ENCODE measurements around the gene RNF220.

Gene RNF220

DNA sequence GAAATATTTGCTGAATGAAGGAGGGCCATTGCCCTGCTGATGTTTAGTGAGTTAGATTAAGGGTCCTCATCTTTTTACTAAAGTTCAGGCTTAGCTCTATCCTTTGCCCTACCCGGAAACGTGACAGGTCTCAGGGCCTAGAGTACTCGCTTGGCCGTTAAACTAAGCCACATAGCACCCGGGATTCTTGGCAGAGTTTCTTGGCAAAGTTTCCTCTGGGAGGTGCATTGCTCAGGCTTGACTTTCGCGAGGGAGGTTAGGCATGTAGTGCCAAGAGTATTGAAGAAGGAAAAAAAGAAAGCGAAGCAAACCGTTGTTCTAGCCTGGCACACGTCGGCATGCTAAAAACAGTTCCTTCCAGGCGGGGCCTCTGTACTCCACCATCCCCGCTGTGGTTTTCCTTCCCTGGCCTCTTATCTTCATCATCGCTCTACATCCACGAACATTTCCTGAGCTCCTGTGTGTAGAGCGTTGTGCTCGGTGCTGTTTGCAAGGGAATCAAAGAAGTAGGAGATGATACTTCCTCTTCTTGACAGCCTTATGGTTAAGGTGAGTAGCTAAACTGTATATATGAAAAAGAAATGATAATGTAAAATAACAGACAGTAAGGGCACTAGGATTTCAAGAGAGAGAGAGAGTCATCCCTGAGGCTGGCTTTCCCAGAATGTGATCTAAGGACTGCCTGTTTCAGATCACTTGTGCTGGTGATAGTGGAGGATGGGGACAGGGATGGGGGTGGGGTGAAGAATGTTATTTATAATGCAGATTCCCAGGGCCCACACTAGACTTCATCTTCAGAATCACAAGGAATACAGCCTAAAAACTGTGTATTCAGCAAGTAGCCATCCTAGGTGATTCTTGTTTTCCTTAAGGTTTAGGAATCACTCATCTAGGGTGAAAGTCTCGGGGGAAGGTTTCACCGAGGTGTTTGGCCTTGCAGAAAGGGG, 18.8 kb downstream of the RNF220 start:
- peaks cover 5% of the 10 kb centered on the region; the same call in 1 of the 2 replicates for H3K27me3 ChIP-seq (ENCODE audit: insufficient read depth, low read length)
- H3K9ac ChIP-seq (ENCODE audit: low read length) = no peak overlapping the region
- H3K9me3 ChIP-seq (ENCODE audit: low read length) = no peaks in the 10 kb centered on the region
- no peaks in the 10 kb centered on the region for H4K20me1 ChIP-seq (ENCODE audit: insufficient read depth, low read length)
- no peaks in the 10 kb centered on the region for H3K4me1 ChIP-seq (ENCODE audit: insufficient read depth, low read length, severe bottlenecking)
- no peak overlapping the region for H3K4me3 ChIP-seq (ENCODE audit: low read depth, low read length, poor library complexity, severe bottlenecking)
- H3K36me3 ChIP-seq (ENCODE audit: insufficient read depth, low read length) = no peaks in the 10 kb centered on the region
- no peaks in the 10 kb centered on the region for H3F3A ChIP-seq (ENCODE audit: insufficient read depth, low read length)
- no peaks in the 10 kb centered on the region for H3K79me2 ChIP-seq (ENCODE audit: insufficient read depth, low read length)
- TF ChIP-seq EZH2 (IDR thresholded peaks at IDR 0.05; ENCODE audit: borderline replicate concordance, low read length) (no peak), CTCF (IDR thresholded peaks at IDR 0.05; ENCODE audit: low read length) (no peak)
- H3K4me2 ChIP-seq (ENCODE audit: low read length) = no peak overlapping the region
- H3K27ac ChIP-seq (ENCODE audit: low read depth, low read length, poor library complexity, severe bottlenecking) = no peak overlapping the region
- H2AFZ ChIP-seq (ENCODE audit: low read length) = no peak overlapping the region
- H3K9me2 ChIP-seq (ENCODE audit: low read depth, low read length) = no peaks in the 10 kb centered on the region

GRCh38 chr1:44424747-44425146, 19.7 kb downstream of the RNF220 start:
- Histone ChIP-seq H3K4me2 (ENCODE audit: low read length) (no peak overlapping the region), H3K4me3 (ENCODE audit: low read depth, low read length, poor library complexity, severe bottlenecking) (no peak overlapping the region), H3K9me3 (ENCODE audit: low read length) (no peaks in the 10 kb centered on the region), H4K20me1 (ENCODE audit: insufficient read depth, low read length) (no peaks in the 10 kb centered on the region), H3F3A (ENCODE audit: insufficient read depth, low read length) (no peaks in the 10 kb centered on the region), H3K9ac (ENCODE audit: low read length) (no peak overlapping the region), H2AFZ (ENCODE audit: low read length) (no peak overlapping the region), H3K4me1 (ENCODE audit: insufficient read depth, low read length, severe bottlenecking) (no peaks in the 10 kb centered on the region), H3K9me2 (ENCODE audit: low read depth, low read length) (no peaks in the 10 kb centered on the region), H3K27ac (ENCODE audit: low read depth, low read length, poor library complexity, severe bottlenecking) (no peak overlapping the region), H3K79me2 (ENCODE audit: insufficient read depth, low read length) (no peaks in the 10 kb centered on the region), H3K27me3 (ENCODE audit: insufficient read depth, low read length) (peaks cover 5% of the 10 kb centered on the region; the same call in 1 of the 2 replicates), H3K36me3 (ENCODE audit: insufficient read depth, low read length) (no peaks in the 10 kb centered on the region)
- TF ChIP-seq CTCF (IDR thresholded peaks at IDR 0.05; ENCODE audit: low read length) = no peak
- TF ChIP-seq EZH2 (IDR thresholded peaks at IDR 0.05; ENCODE audit: borderline replicate concordance, low read length) = no peak

DNA sequence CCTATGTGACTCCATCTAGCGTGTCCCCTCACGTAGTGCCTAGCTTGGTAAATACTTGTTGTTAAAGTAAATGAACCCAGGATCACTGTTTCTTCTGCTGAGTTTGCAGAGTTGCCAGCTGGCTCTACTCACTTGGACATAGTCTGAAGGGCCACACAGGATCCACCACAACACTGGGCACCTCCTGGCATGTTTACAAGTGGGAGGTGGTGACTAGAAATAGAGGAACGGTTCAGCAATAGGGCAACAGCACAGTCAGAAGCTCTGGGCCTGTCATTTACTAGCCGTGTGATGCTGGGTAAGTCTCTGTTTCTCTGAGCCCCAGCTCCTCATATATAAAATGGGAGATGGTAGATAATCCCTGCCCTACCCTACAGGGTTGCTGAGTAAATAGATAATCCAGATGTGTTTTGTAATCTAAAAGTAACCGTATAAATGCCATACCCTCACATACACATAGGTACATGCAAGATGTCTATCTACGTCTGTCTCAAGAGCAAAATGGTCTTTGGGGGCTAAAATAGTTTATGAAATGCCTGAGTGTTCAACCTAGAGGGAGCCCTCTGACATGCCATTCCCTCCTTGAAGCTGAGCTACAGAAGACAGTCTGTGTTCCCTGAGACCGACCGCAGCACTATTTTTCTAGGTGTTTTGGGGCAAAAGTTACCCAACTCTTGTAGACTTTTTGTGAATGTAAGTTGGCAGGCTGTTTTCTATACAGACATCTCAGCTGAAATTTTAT, 20.5 kb downstream of the RNF220 start:
- Histone ChIP-seq H3K36me3 (ENCODE audit: insufficient read depth, low read length) (no peaks in the 10 kb centered on the region), H3K4me2 (ENCODE audit: low read length) (no peak overlapping the region), H3K4me3 (ENCODE audit: low read depth, low read length, poor library complexity, severe bottlenecking) (no peak overlapping the region), H3K9ac (ENCODE audit: low read length) (no peak overlapping the region), H2AFZ (ENCODE audit: low read length) (no peak overlapping the region), H3F3A (ENCODE audit: insufficient read depth, low read length) (no peaks in the 10 kb centered on the region), H3K9me2 (ENCODE audit: low read depth, low read length) (no peaks in the 10 kb centered on the region), H4K20me1 (ENCODE audit: insufficient read depth, low read length) (no peaks in the 10 kb centered on the region), H3K27me3 (ENCODE audit: insufficient read depth, low read length) (peaks cover 5% of the 10 kb centered on the region; the same call in 1 of the 2 replicates), H3K9me3 (ENCODE audit: low read length) (no peaks in the 10 kb centered on the region), H3K79me2 (ENCODE audit: insufficient read depth, low read length) (no peaks in the 10 kb centered on the region), H3K4me1 (ENCODE audit: insufficient read depth, low read length, severe bottlenecking) (no peaks in the 10 kb centered on the region), H3K27ac (ENCODE audit: low read depth, low read length, poor library complexity, severe bottlenecking) (no peak overlapping the region)
- TF ChIP-seq EZH2 (IDR thresholded peaks at IDR 0.05; ENCODE audit: borderline replicate concordance, low read length) (no peak), CTCF (IDR thresholded peaks at IDR 0.05; ENCODE audit: low read length) (no peak)
